CD4-positive, alpha-beta T cell treated with Interferon gamma for 1 hour (primary cell): ENCODE data around the gene DDX24.
"Not testable (repeated sequence)": the region's sequence is repeated elsewhere in the genome, so short reads cannot be mapped to it uniquely, and the experiment has no call there.

Experiments used
- DNase-seq: peaks from one replicate; pipeline ENCODE4 v3.0.0-alpha.2; 2020

The DDX24 gene

GRCh38 chr14:94077823-94078222 lies 3.2 kb downstream of the DDX24 start:
- DNase-seq = no peak

DNA sequence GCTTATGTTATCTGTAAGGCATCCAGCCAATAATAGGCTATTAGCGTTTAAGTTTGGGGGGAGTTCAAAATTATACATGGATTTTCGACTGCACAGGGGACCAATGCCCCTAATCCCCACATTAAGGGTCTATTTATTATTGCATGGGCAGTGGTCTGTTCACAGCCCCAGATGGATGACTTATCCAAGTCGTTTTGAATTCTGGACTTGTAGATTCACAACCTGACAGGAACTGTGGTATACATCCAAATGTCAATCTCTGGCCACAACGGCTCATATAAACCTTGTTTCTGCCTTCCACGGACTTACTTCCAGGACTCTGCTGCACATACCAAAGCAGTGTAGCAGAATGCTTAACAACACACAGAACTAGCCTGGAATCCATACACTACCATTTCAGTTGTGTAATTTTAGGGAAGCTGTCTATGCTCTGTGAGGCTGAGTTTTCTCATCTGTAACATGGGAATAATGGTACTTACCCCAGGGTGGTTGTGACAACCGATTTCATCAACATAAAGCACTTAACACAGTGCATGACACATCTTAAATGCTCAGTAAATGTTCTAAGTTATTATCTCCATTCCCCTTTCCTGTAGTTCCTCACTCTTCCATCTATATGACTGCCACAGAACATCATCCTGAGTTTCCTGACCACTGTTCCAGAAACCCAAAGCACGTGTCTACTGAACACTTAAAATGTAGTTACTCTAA lies 3.7 kb downstream of the DDX24 start:
- no peak for DNase-seq

GRCh38 chr14:94075008-94075407 lies 6.0 kb downstream of the DDX24 start:
- no peak for DNase-seq

DNA sequence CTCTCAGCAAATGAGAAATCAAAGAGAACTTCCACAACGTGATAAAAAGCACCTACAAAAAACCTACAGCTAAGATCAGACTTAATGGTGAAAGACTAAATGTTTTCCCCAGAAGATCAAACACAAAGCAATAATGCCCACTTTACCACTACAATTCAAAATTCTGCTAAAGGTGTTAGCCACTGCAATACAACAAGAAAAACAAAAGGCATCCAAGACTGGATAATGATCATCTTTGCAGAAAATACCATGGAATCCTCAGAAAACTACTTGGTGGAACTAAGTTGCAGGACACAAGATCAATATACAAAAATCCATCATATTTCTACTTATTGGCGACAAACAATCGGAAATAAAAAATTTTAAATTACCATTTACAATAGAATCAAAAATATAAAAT lies 6.5 kb downstream of the DDX24 start:
- no peak for DNase-seq

GRCh38 chr14:94072076-94072475 lies 8.9 kb downstream of the DDX24 start:
- DNase-seq = not testable (repeated sequence)

DNA sequence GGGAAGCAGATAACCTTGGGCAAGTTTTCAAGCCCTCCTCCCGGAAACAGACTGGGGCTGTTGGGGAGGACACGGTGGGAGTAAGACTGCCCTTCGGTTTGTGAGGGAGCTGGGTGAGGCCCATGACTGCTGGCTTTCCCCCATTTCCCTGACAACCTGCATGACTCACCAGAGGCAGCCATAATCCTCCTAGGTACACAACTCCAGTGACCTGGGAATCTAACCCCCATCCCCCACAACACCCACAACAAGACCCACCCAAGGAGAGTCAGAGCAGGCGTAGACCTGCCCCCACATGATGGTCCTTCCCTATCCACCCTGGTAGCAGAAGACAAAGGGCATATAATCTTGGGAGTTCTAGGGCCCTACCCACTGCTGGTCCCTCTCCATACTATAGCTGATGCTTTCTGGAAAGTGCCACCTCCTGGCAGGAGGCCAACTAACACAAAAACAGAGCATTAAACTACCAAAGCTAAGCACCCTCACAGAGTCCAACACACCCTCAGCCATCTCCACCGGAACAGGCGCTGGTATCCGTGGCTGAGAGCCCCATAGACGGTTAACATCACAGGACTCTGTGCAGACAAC lies 14.8 kb downstream of the DDX24 start:
- no peak for DNase-seq

DNA sequence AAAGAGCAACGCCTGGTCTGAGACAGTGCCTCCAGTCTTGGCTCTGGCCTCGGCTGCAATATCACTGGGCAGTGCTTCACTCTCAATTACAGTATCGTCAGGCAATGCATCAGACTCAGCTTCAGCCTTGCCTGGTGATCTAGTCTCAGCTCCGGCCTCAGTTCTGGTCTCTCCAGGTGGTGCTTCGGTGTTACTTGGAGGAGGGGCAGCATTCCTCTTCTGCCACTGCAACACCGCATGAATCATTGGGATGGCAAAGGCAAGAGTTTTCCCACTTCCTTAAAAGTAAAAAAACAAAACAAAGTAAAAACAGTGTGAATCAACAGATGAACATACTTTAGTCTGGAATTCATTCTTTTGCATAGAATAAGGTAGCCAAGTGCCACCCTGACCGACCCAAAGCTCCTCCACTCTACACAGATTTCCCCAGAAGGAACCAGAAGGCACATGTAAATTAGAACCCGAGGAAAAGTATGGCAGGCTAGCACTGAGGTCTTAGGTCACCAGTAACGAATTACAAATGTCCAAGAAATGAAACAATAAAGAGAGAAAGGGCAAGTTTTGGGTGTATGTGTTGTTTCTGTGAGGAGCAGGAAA lies 18.6 kb downstream of the DDX24 start:
- no peak for DNase-seq

DNA sequence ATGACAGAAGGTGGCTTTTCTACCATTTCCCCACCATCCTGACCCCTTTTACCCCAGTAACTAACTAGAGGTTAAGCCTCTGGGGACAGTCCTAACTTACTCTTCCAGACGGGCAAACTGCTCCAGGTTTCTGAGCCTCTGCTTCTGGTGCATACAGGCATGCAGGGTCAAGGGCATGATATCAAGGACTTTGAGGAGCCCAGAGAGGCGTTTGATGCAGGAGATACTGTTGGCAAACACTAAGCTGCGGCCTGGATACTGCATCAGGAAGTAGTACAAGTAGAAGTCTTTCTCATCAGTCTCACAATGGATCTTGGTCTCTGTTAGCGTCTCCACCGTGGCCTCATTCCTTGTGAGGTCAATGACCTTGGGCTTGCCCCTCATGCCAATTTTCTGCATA lies 21.0 kb downstream of the DDX24 start:
- DNase-seq = no peak

DNA sequence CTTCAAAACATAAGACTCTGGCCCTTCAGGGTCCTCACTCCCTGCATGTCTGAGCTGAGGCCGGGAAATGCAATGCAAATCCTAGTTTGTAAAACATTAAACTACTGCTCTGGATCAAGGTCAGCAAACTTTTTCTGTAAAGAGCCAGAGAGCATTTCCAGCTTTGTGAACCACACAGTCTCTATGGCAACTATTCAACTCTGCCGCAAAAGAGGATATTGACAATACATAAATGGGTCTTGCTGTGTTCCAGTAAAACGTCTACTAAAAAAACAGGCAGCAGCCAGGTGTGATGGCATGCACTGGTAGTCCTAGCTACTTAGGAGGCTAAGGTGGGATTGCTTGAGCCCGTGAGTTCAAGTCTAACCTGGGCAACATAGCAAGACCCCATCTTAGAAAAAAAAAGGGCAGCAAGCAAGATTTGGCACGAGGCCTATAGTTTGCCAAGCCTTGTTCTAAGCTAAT lies 22.3 kb downstream of the DDX24 start:
- DNase-seq = no peak

- no peak for DNase-seq
Observed at GRCh38 chr14:94058128-94058673, 22.8 kb downstream of the DDX24 start.

GRCh38 chr14:94056579-94057308 lies 24.3 kb downstream of the DDX24 start:
- DNase-seq = no peak

GRCh38 chr14:94054936-94055335 lies 26.1 kb downstream of the DDX24 start:
- DNase-seq = no peak

GRCh38 chr14:94054401-94054800 lies 26.6 kb downstream of the DDX24 start:
- DNase-seq = no peak

GRCh38 chr14:94052662-94053061 lies 28.3 kb downstream of the DDX24 start:
- DNase-seq = no peak

GRCh38 chr14:94052199-94052598 lies 28.8 kb downstream of the DDX24 start:
- no peak for DNase-seq

GRCh38 chr14:94051779-94052178 lies 29.2 kb downstream of the DDX24 start:
- DNase-seq = no peak

GRCh38 chr14:94051115-94051514 lies 29.9 kb downstream of the DDX24 start:
- no peak for DNase-seq

DNA sequence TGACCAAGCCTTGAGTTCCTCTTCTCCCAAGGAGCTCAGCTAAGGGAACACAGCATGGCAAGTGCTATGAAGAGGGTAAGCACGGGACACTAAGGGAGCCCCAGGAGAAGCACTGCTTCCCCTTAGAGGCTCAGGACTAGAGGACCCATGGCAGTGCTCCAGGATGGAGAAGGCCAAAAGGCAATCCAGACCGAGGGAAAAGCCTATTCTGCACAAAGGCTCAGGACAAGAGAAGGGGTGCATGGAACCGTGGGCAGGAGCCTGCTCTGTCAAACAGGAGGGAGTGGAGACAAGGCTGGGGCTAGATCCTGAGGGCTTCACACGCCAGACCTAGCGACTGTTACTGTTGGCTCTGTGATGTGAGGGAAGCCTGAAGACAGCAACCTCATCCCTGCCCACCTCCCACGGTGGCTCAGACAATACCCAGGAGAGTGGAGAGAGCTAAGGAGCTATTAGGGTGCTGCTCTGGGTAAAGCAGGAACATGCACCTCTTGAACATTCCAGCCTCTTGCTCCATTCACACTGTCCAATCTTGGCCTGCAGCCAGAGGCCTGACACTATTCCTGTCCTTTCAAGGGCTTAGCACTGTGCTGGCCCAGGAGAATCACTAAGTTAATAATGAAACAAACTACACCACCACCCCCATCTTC lies 30.6 kb downstream of the DDX24 start:
- no peak for DNase-seq

DNA sequence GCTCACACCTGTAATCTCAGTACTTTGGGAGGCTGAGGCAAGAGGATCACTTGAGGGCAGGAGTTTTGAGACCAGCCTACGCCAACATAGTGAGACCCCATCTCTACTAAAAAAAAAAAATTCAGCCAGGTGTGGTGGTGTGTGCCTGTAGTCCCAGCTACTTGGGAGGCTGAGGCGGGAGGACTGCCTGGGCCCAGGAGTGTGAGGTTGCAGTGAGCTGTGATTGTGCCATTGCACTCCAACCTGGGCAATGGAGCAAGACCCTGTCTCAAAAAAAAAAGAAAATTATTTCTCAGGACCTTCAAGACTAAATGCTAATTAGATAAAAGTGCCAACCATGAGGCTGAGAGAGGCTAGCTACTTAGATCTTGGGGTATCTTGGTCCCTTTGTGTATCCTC lies 31.4 kb downstream of the DDX24 start:
- DNase-seq = no peak

DNA sequence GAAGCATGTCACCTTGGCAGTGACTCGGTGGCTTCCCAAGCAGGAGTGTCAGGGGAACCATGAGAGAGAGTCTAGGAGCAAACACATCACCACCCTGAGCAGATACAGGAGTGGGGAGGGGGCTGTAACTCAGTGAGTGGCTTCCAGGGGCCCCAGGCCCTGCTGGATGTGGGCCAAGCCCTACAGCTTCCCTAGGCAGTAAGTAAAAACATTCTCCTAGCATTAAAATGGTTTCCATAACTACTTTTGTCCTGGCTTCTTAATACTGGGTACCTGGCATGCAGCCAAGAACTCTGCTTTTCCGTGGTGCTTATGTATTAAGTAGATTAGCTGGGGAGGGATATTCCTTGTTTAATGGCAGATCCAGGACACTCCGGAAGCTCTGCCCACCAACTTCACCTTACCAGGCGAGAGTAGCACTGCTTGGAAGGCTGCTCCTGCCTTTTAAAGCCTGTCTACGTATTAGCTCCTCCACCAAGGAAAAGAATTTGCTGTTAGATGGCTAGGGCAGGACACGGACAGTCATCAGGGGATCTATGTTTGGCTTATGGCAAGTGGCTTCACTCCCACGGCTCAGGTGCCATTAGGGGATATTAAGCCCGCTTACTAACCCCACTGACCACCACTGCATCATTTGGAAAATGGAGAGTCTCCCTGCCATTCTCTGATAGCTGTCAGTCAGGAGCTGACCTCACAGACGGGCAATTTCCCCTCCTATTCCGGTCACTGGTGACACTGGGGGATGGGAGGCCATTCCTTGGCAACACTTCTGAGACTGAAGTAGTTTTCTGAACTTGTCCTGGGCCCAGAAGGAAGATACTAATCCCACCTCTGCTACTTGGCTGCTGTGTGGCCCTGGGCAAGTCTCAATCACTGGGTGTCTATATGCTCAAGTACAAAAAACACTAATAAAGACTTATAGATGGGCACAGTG lies 32.0 kb downstream of the DDX24 start:
- DNase-seq = no peak

- DNase-seq = no peak
Observed at GRCh38 chr14:94047581-94047980, 33.4 kb downstream of the DDX24 start.
